GM20000 (cell line): Measurements from ENCODE around the gene TGFBI.

Source experiments
- DNase-seq: peaks from one replicate; pipeline ENCODE4 v3.0.0; 2012; ENCODE audit warnings: low spot score
- TF ChIP-seq, protein P1 (sequence below): IDR thresholded peaks from 2 replicates; pipeline ENCODE4 v1.5.1; 2012; ENCODE audit warnings: mild to moderate bottlenecking, control low read depth; ENCODE audit errors: extremely low read depth, missing control alignments

Gene TGFBI

DNA sequence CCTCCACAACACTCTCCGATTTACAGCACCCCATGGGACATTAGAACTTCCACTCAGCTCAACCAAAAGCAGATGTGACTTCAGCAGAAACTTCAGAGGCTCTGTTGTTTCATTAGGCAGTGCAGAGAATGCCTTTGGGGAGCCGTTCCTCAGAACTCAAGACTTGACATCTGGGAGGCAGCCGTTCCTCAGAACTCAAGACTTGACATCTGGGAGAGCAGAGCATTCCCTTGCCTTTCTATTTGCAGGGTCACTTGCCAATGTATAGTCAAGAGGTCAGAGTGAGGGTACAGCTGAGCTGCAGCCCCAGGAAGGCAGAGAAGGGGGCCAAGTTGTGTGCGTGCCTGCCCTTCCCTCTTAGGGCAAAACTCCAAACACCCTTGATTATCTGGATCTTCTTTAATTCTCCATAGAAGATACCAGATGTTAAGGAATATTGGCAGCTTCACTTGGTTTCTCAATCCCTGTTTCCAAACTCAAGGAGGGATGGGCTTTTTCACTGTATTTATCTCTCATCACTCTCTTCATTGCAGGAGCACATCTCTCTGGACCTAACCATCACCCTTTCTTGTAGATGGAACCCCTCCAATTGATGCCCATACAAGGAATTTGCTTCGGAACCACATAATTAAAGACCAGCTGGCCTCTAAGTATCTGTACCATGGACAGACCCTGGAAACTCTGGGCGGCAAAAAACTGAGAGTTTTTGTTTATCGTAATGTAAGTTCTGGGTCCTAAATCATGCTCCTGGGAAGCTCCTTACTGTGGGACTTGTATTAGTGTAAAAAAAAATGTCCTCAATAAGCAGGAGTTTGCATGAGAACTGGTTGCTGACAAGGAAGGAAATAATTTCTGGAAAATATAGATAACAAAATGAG lies 25.6 kb downstream of the TGFBI start:
- no peak for DNase-seq
- TF ChIP-seq, protein P1, sequence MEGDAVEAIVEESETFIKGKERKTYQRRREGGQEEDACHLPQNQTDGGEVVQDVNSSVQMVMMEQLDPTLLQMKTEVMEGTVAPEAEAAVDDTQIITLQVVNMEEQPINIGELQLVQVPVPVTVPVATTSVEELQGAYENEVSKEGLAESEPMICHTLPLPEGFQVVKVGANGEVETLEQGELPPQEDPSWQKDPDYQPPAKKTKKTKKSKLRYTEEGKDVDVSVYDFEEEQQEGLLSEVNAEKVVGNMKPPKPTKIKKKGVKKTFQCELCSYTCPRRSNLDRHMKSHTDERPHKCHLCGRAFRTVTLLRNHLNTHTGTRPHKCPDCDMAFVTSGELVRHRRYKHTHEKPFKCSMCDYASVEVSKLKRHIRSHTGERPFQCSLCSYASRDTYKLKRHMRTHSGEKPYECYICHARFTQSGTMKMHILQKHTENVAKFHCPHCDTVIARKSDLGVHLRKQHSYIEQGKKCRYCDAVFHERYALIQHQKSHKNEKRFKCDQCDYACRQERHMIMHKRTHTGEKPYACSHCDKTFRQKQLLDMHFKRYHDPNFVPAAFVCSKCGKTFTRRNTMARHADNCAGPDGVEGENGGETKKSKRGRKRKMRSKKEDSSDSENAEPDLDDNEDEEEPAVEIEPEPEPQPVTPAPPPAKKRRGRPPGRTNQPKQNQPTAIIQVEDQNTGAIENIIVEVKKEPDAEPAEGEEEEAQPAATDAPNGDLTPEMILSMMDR: no peak

DNA sequence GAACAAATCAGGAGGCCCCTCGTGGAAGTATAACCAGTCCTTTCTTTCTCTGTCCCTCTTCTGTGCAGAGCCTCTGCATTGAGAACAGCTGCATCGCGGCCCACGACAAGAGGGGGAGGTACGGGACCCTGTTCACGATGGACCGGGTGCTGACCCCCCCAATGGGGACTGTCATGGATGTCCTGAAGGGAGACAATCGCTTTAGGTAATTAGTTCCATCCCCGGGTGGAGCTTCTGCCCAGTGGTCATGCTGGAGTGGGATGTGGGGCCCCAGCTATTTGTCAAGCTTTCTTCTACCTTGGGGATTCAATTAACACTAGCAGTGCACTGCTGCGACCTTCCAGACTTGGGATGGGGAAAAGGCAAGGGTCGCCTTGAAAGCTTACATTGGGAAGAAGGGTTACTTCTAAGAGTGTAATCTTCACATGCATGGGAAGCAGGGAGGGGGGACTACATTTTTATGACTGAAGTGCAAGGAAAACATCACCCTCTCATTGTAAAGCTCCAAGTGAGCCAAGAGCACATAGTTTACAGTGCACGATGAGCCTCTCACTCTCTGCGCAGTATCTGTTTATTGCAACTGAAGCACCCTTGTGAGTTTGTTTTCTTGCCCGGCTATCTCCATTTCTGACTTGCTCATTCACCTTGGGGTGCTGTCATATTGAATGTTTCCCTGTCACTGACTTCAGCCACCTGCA lies 27.0 kb downstream of the TGFBI start:
- TF ChIP-seq, protein P1: no peak
- no peak for DNase-seq

DNA sequence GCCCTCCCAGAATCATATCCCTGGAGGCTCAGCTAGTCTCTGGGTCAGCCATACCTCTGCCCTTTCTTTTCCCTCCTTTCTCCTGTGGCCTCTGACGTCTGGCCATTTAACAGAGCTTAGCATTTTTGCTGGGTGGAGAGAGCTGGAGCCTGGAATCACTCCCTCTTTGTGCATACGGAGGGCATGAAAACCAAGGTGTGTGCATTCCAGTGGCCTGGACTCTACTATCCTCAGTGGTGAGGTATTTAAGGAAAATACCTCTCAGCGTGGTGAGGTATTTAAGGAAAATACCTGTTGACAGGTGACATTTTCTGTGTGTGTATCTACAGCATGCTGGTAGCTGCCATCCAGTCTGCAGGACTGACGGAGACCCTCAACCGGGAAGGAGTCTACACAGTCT lies 27.5 kb downstream of the TGFBI start:
- DNase-seq: no peak
- TF ChIP-seq, protein P1: no peak

- no peak for DNase-seq
- TF ChIP-seq, protein P1: no peak
Observed at GRCh38 chr5:136056771-136057335, 28.1 kb downstream of the TGFBI start.

DNA sequence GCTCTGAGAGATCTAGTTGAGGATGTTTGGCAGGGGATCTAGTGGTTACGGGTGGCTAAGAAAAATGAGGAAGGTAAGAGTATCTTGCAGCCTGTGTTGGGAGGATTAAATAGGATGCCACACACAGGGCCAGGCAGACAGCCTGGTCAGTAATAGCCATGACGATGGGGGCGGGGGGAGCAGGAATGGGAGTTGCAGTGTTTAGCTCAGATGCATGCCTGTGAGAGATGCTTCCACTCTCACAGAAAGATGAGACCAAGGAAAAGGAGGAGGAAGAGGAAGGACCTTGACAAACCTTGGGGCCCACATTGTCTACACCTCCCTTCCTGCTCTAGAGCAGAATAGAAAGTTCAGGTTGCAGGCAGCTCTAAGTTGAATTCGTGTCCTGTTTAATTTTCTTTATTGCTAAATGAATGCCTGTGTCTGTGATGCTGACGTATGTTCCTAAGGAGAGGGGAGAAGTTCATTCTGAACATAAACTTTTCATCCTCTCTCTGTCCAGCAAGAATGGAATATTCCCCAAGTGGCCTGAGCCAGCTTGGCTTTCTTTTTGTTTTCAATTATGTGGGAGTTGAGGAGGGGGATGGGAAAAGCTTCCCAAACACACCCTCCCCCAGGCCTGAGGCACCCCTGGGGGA lies 28.7 kb downstream of the TGFBI start:
- DNase-seq: no peak
- TF ChIP-seq, protein P1: no peak

DNA sequence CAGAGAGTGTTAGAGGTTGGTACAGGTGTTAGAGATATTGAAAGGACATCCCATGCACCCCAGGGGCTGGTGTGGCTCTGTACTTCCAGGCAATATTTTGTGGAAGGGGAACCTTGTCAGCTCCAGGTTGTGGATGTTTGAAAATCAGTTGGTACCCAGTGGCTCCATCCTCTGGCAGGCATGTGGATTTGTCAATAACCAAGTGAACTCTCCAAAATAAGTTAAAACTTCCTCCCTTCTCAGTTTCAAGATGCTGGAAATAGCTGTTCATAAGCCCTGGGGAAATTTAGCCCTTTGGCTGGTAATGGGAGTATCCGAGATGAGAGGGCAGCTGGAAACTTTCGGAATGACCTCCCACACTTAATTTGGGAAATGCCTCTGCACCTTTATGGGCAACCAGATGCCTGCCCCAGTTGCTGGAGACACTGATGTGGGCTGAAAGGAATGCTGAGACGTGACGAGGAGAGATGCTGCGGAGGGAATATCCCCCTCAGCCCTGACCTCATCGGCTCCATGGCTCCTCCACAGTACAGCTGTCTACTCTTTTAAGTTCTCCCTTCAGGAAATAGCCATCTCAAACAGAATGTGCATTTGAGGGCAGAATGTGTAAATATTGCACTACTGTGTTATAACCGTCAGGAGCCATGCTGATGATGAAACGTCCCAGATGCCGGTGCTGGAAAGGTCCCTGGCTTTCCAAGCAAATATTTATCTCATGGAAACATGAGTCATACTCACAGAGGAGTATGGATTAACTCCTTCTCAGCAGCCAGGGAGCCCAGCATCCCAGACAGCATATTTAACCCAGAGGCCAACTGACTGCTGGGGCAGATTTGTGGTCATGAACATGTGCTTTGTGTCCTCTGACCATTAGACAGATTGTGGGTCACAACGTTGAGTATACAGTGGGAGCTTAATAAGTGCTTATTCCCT lies 29.5 kb downstream of the TGFBI start:
- TF ChIP-seq, protein P1: no peak
- no peak for DNase-seq
